Stimulated activated naive CD4-positive, alpha-beta T cell treated with Interleukin-2 at 50 U/mL for 16 hours (primary cell): Measurements from ENCODE around the gene HFE.
"Not testable (repeated sequence)": the region's sequence is repeated elsewhere in the genome, so short reads cannot be mapped to it uniquely, and the experiment has no call there.

Experiments used
- DNase-seq: peaks from one replicate; lab custom pipeline; 2025; lab: John Stamatoyannopoulos, UW

Gene HFE, protein sequence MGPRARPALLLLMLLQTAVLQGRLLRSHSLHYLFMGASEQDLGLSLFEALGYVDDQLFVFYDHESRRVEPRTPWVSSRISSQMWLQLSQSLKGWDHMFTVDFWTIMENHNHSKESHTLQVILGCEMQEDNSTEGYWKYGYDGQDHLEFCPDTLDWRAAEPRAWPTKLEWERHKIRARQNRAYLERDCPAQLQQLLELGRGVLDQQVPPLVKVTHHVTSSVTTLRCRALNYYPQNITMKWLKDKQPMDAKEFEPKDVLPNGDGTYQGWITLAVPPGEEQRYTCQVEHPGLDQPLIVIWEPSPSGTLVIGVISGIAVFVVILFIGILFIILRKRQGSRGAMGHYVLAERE

DNA sequence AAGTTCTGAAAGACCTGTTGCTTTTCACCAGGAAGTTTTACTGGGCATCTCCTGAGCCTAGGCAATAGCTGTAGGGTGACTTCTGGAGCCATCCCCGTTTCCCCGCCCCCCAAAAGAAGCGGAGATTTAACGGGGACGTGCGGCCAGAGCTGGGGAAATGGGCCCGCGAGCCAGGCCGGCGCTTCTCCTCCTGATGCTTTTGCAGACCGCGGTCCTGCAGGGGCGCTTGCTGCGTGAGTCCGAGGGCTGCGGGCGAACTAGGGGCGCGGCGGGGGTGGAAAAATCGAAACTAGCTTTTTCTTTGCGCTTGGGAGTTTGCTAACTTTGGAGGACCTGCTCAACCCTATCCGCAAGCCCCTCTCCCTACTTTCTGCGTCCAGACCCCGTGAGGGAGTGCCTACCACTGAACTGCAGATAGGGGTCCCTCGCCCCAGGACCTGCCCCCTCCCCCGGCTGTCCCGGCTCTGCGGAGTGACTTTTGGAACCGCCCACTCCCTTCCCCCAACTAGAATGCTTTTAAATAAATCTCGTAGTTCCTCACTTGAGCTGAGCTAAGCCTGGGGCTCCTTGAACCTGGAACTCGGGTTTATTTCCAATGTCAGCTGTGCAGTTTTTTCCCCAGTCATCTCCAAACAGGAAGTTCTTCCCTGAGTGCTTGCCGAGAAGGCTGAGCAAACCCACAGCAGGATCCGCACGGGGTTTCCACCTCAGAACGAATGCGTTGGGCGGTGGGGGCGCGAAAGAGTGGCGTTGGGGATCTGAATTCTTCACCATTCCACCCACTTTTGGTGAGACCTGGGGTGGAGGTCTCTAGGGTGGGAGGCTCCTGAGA lies at the start of gene HFE:
Gene HFE, plus strand, starts transcription at position 146 of the 832 bp plus-strand sequence. Its CDS starts 12 bp downstream, at position 158.
- DNase-seq = peak; percentile 21

DNA sequence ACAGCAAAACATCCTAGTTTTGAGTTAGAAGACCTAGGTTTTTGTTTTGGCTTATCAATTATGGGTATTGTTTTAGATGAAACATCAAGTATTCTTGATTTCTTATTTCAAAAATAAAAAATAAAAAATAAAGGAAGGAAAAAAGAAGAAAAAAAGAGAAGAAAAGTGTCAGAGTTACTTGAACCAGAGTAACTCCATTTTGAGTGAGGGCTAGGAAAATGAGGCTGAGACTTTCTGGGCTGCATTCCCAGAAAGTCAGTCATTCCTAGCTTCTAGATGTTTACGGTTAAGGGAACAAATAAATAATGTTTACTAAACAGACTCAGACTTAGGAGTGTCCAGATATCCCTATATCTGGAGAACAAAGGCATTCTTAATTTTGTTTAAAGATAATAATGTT lies 45.3 kb upstream of the HFE start:
- no peak for DNase-seq

DNA sequence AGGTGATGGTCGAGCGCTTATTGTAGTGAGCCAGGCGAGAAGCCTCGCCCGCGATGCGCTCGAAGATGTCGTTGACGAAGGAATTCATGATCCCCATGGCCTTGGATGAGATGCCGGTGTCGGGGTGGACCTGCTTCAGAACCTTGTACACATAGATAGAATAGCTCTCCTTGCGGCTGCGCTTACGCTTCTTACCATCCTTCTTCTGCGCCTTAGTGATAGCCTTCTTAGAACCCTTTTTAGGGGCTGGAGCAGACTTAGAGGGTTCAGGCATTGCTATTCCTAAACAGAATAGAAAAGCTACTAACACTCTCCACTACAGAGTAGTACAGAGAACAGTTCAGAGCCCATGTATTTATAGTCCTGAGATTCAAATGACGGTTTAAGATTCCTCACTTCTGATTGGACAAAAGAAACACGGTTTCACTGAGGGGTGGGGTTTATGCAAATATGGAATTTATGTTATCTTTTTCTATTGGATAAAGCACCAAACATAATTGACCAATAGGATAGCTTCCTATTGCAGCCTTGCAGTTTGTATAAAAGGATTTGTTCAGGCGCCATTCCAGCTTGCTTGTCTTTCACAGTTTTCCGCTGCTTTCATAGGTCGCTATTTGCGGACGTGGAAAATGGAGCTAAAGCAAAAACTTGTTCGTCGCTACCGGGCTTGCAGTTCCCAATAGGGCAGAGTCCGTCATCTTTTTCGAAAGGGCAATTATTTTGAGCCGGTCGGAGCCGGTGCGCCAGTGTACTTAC lies 43.7 kb upstream of the HFE start:
- peak; percentile 45 for DNase-seq

DNA sequence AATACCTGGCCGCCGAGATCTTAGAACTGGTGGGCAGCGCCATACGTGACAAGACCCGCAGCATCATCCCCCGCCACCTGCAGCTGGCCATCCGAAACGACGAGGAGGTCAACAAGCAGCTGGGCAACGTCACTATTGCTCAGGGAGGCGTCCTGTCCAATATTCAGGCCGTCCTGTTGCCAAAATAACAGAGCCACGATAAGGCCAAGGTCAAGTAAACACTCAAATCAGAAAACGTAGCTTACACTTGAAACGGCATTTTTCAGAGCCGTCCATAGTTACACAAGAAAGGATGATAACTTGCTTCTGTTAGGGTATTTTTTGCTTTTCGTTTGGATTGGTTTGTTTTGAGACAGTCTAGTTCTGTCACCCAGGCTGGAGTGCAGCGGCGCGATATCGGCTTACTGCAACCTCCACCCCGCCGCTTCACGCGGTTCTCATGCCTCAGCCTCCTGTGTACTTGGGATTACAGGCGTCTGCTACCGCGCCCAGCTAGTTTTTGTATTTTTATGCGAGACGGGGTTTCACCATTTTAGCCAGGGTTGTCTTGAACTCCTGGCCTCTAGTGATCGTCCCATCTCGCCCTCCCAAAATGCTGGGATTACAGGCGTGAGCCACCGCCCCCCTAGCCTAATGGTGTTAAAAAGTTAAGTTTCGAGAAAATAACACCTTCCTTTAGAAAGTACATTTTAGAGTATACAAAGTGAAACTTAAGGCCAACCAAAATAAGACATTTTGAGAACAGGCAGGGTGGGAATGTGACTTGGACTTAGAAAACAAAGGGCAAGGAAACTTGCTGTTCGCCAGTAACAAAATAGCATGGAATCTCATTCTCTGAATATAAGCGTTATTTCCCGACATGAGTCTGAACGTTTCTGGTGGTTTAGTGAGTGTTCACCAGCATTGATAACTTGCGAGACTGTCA lies 42.8 kb upstream of the HFE start:
- peak; percentile 6 for DNase-seq

DNA sequence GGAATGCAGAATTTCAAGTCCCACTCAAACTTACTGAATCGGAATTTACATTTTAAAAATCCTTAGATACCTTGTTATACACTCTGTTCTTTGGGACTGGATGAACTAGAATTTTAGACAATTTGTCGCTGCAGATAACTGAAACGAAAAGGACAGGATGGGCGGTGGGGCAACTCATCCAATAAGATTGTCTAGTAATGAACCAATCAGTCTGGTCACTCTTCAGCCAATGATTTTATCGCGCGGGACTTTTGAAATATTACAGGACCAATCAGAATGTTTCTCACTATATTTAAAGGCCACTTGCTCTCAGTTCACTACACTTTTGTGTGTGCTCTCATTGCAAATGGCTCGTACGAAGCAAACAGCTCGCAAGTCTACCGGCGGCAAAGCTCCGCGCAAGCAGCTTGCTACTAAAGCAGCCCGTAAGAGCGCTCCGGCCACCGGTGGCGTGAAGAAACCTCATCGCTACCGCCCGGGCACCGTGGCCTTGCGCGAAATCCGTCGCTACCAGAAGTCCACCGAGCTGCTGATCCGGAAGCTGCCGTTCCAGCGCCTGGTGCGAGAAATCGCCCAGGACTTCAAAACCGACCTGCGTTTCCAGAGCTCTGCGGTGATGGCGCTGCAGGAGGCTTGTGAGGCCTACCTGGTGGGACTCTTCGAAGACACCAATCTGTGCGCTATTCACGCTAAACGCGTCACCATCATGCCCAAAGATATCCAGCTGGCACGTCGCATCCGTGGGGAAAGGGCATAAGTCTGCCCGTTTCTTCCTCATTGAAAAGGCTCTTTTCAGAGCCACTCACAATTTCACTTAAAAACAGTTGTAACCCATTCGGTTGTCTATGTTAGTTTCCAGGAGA lies 41.9 kb upstream of the HFE start:
- DNase-seq = peak; percentile 60

DNA sequence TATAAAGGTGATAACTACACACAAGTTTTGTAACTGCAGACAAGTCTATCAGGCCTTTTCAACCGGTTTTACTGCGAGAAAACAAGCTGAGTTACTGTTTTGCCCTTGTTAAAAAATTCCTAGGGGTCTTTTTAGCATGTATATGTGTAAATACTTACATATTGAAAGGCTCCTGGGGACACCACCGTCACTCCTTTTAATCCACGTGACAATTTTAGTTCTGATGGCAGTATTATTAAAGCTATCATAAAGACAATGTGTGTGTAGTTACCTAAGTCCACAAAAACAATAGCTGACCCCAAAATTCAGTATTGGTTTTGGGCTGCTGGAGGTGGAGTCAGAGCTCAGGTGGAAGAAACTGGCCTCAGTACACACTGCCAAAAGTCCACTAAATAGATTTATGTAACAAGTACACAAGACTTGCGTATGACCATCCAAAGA lies 41.3 kb upstream of the HFE start:
- no peak for DNase-seq

DNA sequence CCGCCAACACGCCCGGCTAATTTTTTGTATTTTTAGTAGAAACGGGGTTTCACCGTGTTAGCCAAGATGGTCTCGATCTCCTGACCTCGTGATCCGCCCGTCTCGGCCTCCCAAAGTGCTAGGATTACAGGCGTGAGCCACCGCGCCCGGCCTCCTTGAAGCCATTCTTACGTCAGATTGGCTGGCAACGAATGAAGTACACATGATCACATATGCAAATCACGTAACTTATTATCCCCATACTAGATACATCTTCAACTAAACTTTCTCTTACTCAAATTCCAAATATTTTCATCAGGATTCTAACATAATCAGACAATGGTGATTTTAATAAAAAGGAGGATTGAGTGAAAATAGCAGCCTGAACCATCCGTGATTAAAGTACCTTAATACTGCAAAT lies 39.9 kb upstream of the HFE start:
- not testable (repeated sequence) for DNase-seq

DNA sequence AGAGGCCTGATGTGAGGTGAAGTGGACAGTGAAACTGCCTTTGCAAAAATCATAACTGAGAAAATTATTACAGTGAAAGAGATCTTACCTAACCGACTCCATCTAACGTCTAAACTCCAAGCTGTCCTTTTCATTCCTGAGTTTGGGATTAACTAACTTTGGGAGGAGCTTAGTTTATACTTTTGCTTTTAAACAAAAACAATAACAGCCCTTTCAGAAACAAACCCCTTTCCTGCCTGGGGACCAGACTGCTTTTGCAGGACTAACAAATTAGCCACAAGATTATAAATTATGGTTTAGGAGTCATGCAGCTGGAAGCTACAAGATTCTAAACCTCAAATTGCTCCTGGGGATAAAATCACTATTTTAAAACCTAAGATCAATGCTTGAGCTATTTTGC lies 38.6 kb upstream of the HFE start:
- DNase-seq = no peak

DNA sequence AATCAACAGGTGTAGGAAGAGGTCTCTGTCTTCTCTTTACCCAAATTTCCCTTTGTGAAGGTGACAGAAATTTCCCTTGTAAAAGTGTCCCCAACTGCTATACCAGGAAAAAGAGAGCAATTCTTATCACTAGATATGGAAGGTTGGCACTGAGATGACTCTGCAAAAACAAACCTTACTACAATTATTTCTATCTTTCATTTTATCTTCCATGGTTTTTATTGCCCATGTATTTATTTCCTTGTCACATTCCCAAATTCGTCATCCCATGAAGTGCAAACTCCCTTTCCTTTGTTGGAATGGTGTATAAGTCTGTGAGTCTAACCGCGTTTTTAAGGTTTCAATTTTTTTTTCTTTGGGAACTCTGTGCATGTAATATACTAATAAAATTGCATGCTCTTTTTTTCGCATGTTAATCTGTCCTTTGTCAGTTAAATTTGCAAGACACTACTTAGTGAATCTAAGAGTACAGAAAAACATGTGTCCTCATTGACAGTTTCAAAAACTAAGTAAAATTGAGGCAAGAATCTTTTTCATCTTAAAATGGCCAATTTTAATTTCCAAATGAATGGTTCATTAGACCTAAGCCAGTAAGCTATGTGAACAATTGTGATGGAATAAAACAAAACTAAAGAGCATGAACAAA lies 35.4 kb upstream of the HFE start:
- DNase-seq = no peak

DNA sequence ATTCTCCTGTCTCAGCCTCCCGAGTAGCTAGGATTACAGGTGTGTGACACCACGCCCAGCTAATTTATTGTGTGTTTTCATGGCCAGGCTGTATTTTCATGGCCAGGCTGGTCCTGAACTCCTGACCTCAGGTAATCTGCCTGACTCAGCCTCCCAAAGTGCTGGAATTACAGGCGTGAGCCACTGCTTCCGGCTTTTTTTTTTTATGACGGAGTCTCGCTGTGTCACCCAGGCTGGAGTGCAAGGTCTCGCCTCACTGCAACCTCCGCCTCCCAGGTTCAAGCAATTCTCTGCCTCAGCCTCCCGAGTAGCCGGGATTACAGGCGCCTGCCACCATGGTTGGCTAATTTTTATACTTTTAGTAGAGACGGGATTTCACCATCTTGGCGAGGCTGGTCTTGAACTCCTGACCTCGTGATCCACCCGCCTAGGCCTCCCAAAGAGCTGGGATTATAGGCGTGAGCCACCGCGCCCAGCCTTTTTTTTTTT lies 34.4 kb upstream of the HFE start:
- not testable (repeated sequence) for DNase-seq

DNA sequence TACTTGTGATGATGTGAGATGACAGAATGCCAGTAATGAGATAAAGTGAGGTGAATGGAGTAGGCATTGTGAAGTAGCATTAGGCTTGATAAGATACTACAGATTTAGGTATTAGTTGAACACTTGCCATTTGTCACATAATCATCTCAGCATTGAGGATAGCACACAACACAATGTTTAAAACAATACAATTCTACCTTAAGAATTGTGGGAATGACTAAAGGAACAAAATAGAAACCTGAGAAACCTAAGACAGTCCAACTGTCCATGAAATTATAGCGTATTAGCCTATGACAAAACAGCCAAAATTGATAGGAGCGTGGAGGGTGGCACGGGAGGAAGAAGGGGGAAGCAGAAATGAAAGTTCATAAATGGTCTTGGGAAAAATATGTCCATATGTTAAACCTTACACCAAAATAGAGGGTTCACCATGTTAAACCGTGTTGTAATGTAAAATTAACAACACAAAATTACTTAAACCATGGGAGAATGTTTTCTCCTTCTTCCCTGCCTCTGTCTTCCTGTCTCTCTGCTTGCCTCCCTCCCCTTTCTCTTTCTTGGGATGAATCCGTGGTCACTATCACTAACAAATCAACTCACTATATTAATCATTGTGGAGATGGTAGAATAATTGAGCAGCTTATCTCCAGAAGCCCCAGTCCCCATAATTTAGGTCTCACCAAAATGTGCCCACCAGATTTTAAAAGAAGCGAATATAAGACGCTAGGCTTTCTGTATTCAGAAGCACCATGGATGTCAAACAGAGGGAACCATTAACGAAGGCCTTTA lies 33.0 kb upstream of the HFE start:
- no peak for DNase-seq

DNA sequence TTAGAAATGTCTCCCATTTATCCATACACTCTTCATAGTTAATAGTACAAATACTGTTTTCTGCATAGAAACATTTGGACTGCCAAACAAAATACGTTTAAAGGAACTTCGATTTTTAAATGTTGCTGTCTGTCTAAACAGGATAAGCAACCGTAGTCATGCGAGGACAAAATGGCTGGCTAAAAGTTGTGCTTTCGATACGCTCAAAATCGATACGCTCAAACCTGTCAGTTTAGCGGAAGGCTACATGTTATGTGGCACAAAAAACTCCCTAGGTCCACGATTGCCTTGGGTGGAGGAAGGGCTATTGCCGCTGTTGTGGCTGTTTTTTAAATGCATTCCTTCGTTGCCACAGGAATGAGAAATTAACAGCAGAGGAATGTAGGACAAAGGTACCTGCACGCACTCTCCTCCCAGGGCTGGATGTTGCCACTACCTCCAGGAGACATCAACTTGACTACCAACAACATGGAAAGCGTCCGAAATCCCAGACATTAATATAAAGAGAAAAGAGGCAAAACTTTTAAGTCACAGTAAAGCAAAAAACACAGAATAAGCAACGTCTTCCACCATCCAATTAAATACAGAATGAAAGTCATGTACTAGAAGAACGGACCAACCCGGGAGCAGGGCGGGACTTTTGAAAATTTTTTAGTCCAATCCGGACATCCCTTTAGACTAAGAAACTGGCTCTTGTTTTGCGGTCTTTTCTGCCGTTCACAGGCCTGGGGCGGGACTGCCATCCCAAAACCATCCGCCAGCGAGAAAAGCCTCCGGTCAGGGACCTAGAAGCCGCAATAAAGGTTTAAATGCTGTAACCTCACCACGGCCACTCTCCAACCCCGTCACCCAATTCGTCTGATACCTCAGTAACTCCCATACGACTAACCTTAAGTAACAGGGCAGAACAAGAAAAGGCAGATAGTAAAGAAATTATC lies 32.2 kb upstream of the HFE start:
- DNase-seq = peak; percentile 77

DNA sequence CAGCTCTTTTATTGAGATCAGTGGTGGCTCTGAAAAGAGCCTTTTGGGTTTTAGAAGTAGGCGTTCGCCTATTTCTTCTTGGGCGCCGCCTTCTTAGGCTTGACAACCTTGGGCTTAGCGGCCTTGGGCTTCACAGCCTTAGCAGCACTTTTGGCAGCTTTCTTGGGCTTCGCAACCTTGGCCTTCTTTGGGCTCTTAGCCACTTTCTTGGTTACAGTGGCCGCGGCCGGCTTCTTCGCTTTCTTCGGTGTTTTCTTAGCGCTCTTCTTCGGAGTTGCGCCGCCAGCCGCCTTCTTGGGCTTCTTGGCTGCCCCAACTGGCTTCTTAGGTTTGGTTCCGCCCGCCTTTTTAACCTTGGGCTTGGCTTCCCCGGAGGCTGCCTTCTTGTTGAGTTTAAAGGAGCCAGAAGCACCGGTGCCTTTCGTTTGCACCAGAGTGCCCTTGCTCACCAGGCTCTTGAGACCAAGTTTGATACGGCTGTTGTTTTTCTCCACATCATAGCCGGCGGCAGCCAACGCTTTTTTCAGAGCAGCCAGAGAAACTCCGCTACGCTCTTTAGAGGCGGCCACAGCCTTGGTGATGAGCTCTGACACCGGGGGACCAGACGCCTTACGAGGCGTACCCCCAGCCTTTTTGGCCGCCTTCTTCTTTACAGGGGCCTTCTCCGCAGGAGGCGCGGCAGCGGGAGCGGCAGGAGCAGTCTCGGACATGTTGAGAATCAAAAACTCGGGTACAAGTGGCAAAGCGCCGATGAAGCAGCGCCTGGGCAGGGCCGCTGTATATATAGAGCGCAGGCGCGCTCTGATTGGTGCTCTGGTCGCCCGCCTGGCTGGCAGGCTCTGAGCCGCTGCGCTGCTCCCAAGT lies 31.3 kb upstream of the HFE start:
- peak; percentile 79 for DNase-seq

DNA sequence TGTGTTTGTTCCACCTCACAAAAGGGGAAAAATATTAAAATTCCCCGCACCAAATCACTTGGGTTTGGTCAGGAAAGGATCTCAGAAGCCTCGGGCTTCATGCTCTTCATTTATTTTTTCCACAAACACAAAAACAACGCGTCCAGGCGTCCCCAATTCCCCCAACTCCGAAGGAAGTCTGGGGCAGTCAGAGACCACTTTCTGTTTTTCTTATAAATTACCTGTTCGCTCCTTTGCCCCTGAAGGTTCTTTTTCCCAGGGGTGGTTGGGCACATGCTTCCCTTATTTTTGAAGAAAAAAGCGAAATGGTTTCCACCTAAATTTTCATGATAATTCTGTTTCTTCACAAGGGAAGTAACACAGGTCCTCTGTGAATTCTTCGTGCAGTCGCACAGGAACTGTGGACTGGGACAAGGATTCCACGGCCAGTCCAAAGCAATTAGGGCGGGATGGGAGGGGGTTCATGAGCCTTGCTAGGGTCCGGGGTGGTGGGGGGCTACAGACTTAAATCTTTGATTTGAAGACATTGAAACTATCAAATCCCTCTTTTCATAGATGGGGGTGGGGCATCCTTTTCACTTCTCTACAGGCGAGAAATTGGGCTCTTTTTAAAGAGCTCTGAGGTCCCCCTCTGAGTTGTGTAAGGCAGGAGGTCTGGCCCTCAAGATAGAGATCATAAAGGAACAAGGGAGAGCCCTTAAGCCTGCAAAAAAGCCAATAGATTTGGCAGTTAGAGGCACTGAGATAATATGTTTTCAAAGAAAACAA lies 30.5 kb upstream of the HFE start:
- DNase-seq = peak; percentile 16

DNA sequence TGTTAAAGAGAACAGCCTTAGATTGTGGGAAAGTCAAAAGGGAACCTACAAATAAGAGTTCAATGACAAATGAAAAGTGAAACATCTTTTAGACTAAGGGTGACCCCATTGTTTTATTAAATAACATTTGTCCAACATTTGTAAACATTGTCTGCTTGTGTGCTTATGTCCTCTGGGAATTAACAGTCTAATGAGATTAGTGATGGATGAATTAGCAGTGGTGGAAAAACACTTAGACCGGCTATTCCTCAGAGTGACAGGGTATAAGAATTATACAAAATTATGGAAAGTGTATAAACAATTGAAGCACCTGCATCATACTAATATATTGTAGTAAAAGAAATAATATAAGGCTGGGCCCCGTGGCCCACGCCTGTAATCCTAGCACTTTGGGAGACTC lies 29.3 kb upstream of the HFE start:
- DNase-seq = no peak

DNA sequence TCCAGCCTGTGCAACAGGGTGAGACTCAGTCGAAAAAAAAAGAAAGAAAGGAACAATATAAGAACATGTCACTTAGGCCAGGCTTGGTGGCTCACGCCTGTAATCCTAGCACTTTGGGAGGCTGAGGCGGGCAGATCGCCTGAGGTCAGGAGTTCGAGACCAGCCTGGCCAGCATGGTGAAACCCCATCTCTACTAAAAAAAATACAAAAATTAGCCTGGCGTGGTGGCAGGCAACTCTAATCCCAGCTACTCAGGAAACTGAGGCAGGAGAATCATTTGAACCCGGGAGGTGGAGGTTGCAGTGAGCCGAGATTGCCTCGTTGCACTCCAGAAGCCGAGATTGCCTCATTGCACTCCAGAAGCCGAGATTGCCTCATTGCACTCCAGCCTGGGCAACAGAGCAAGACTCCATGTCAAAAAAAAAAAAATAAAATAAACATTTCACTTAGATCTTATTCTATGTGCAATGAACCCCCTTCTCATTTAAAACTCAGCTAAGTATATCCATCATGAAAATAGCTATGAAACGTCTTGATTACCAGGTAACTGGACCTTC lies 28.7 kb upstream of the HFE start:
- not testable (repeated sequence) for DNase-seq
